AG10803 (cell line): ENCODE measurements around the gene MSI2.

Source experiments
- DNase-seq: peaks from one replicate; pipeline ENCODE4 v3.0.0; 2010; ENCODE audit warnings: low read depth
- H3K4me3 ChIP-seq: 2 replicates; pipeline ENCODE4 v1.5.1; 2011; ENCODE audit warnings: mild to moderate bottlenecking, low read length, control low read depth
- CTCF ChIP-seq: conservative IDR thresholded peaks from 2 replicates; pipeline ENCODE4 v1.5.1; 2011; ENCODE audit warnings: mild to moderate bottlenecking, low read length, control low read depth, inconsistent platforms

Gene MSI2

DNA sequence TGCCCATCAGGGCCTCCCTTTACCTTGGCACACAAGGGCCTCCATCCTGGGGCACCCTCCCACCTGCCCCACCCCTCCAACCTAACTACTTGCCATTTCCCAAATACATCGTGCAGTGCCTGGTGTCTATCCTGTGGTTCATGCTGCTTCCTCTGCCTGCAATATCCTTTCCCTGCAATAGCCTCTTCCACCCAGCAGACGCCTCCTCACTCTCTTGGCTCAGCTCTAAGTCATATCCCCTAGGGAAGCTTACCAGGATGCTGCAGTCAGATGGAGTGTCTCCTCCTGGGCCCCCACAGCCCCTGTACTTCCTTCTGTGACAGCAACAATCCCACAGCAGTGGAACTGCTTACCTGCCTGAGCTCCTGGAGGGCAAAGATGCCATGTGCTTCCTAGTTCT is 452.1 kb downstream of the MSI2 start:
- no peak overlapping the region for H3K4me3 ChIP-seq
- no peak for DNase-seq
- no peak for TF ChIP-seq CTCF

- no peak for TF ChIP-seq CTCF
- no peak for DNase-seq
- no peak overlapping the region for H3K4me3 ChIP-seq
Measured at GRCh38 chr17:57713140-57713539, 456.8 kb downstream of the MSI2 start.

- no peak overlapping the region for H3K4me3 ChIP-seq
- no peak for TF ChIP-seq CTCF
- DNase-seq = no peak
Measured at GRCh38 chr17:57714665-57715180, 458.4 kb downstream of the MSI2 start.

- no peak overlapping the region for H3K4me3 ChIP-seq
- no peak for TF ChIP-seq CTCF
- DNase-seq = no peak
Measured at GRCh38 chr17:57715981-57716380, 459.7 kb downstream of the MSI2 start.

DNA sequence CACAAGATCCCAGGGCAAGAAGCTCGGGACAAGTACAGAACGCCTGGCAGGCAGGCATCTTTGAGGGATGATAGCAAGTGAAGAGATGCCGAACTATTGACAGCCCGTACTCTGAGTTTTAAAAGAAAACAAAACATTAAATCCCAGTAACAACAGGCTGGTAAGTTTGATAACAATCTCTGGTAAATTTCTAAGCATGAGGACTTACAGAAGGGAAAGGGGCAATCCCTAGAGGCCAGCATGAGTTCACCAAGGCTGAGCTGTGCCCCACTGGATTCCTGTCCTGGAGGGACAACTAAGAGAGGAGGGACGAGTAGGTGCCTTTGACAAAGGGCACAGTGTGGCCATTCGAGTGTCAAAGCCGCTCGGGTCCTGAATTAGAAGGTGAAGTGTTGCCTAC is 462.6 kb downstream of the MSI2 start:
- no peak for TF ChIP-seq CTCF
- DNase-seq = no peak
- no peak overlapping the region for H3K4me3 ChIP-seq

GRCh38 chr17:57720386-57721035 is 464.2 kb downstream of the MSI2 start:
- TF ChIP-seq CTCF = no peak
- H3K4me3 ChIP-seq = no peak overlapping the region
- DNase-seq = no peak

DNA sequence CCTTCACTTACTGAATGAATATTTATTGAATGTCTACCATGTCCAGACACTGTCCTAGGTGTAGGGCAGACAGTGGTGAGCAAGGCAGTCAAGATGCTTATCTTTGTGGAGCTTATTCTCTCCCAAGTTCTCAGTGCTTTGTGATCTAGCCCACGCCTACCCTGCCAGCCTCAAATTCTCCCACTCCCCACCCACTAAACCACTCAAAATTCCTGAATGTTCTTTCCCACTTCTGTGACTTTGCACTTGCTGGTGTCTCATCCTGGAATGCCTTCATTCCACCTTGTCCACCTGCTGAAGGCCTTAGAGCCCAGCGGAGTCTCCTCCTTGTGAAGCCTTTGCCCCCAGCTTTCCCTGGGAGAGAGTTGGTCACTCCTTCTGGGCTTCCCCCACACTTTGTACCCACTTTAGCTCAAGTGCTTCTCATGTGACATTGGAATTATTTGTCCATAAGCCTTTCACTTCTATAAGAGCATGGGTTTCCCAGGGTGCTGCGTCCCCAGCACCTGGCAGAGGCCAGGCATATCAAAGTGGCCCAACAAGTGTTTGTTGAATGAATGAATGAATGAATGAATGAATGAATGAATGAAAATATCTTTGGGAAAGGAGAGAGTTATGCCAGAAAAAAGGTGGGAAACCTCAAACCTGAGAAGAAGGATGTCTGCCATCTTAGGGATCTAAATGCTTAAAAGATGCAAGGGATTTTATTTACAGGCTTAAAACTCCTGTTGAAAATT is 465.8 kb downstream of the MSI2 start:
- no peak overlapping the region for H3K4me3 ChIP-seq
- DNase-seq = no peak
- TF ChIP-seq CTCF = no peak
